Keratinocyte (primary cell): ENCODE results near the gene TUNAR.

Experiments used
- EZH2 ChIP-seq: IDR thresholded peaks from one replicate; pipeline ENCODE4 v1.6.1; 2012; ENCODE audit warnings: inconsistent platforms, mild to moderate bottlenecking, low read length, moderate library complexity
- TF ChIP-seq, protein P1 (sequence below), 3 experiments: IDR thresholded peaks in 1 of 3; conservative IDR thresholded peaks in 1 of 3; optimal IDR thresholded peaks in 1 of 3; 2 replicates in 2 of 3; 3 replicates in 1 of 3; pipeline versions ENCODE3 to v1.5.1; 2011; ENCODE audit warnings: low read length in 3 of 3, mild to moderate bottlenecking in 3 of 3, moderate library complexity in 2 of 3, control low read depth in 1 of 3, inconsistent platforms in 1 of 3; ENCODE audit not compliant: insufficient read depth in 2 of 3; ENCODE audit errors: extremely low read depth in 1 of 3

DNA sequence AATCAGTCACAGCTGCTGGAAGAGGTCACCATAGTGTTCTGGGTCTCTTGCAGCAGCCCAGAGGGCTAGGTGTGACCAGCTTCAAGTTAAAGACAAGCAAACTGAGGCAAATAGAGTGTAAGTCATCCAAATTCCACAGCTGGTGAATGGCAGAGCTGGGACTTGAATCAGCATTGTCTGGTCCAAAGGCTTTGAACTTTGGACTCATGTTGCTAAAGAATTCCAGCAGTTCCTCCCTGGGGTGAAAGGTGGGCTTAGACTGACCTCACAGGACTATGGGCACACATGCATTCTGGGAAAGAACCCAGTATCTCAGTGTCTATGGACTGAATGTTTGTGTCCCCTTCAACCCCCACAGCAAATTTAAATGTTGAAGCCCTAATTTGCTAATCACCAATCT, 54.8 kb downstream of the TUNAR start:
- TF ChIP-seq, protein P1, sequence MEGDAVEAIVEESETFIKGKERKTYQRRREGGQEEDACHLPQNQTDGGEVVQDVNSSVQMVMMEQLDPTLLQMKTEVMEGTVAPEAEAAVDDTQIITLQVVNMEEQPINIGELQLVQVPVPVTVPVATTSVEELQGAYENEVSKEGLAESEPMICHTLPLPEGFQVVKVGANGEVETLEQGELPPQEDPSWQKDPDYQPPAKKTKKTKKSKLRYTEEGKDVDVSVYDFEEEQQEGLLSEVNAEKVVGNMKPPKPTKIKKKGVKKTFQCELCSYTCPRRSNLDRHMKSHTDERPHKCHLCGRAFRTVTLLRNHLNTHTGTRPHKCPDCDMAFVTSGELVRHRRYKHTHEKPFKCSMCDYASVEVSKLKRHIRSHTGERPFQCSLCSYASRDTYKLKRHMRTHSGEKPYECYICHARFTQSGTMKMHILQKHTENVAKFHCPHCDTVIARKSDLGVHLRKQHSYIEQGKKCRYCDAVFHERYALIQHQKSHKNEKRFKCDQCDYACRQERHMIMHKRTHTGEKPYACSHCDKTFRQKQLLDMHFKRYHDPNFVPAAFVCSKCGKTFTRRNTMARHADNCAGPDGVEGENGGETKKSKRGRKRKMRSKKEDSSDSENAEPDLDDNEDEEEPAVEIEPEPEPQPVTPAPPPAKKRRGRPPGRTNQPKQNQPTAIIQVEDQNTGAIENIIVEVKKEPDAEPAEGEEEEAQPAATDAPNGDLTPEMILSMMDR (optimal IDR thresholded peaks at IDR 0.05 in 1 of 3, IDR thresholded peaks at IDR 0.05 in 1 of 3, conservative IDR thresholded peaks at IDR 0.05 in 1 of 3; ENCODE audit: extremely low read depth in 1 of 3, insufficient read depth in 2 of 3, low read length in 3 of 3) = no peak
- TF ChIP-seq EZH2 = no peak
